Neural crest cell (in vitro differentiated cells): Measurements from ENCODE around the gene DMRTC2. TPM values are rescaled to one million over a fixed set of nuclear protein-coding genes. Genes with fewer than 3 reads are reported as not detected.

ENCODE experiments used
- DNase-seq: peaks from one replicate; pipeline ENCODE4 v3.0.0; 2021; ENCODE audit warnings: low read depth, mixed read lengths, low spot score
- H3K27ac Mint-ChIP-seq: one replicate; pipeline ENCODE4 v1.8.0; 2021; ENCODE audit warnings: mild to moderate bottlenecking, mixed read lengths; ENCODE audit not compliant: unreplicated experiment
- H3K27me3 Mint-ChIP-seq: 2 replicates; pipeline ENCODE4 v1.8.0; 2021; ENCODE audit warnings: low read depth, mild to moderate bottlenecking, mixed read lengths
- H3K36me3 Mint-ChIP-seq: 2 replicates; pipeline ENCODE4 v1.8.0; 2021; ENCODE audit warnings: low read depth, mild to moderate bottlenecking, mixed read lengths
- H3K4me1 Mint-ChIP-seq: 2 replicates; pipeline ENCODE4 v1.8.0; 2021; ENCODE audit warnings: mixed read lengths
- H3K4me3 Mint-ChIP-seq: one replicate; pipeline ENCODE4 v1.8.0; 2021; ENCODE audit warnings: mild to moderate bottlenecking, mixed read lengths
- H3K9me3 Mint-ChIP-seq: 2 replicates; pipeline ENCODE4 v1.8.0; 2021; ENCODE audit warnings: mixed read lengths
- total RNA-seq: library from RNA; stranded (reverse); gene quantifications from 2 replicates; pipeline ENCODE4 v1.2.1, GENCODE V29; 2021
- TF ChIP-seq, protein P1 (sequence below): fragments of 200-600 bp; sonication (generic); conservative IDR thresholded peaks from 2 replicates; pipeline ENCODE4 v1.5.0; 2021; ENCODE audit warnings: antibody characterized with exemption, mild to moderate bottlenecking

DMRTC2 gene
- total RNA-seq, 1 donor from 2014 or later, result not detected

DNA sequence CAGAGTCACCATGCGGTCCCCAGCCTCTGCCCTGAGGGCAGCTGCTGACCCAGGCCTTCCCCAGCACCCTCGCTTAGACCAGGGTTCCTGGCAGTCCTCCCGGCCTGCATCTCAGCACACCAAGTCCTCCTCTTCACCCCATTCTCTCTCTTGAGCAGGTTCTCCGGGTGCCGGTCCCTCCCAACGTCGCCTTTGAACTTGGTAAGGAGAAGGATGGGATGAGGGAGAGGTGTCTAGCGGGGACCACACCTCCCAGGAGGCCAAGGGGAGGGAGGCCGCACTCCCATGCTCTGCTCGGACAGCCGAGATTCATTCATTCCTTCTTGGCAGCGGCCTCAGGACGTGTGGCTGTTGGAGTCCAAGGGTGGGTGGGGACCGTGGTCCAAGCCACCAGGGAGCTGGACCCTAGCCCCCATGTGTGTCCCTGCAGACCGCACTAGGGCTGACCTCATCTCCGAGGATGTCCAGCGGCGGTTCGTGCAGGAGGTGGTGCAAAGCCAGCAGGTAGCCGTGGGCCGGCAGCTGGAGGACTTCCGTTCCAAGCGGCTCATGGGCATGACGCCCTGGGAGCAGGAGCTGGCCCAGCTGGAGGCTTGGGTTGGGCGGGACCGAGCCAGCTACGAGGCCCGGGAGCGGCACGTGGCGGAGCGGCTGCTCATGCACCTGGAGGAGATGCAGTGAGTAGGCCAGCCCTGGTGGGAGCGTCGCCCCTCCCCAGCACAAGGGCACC, 47.5 kb downstream of the DMRTC2 start:
- TF ChIP-seq, protein P1, sequence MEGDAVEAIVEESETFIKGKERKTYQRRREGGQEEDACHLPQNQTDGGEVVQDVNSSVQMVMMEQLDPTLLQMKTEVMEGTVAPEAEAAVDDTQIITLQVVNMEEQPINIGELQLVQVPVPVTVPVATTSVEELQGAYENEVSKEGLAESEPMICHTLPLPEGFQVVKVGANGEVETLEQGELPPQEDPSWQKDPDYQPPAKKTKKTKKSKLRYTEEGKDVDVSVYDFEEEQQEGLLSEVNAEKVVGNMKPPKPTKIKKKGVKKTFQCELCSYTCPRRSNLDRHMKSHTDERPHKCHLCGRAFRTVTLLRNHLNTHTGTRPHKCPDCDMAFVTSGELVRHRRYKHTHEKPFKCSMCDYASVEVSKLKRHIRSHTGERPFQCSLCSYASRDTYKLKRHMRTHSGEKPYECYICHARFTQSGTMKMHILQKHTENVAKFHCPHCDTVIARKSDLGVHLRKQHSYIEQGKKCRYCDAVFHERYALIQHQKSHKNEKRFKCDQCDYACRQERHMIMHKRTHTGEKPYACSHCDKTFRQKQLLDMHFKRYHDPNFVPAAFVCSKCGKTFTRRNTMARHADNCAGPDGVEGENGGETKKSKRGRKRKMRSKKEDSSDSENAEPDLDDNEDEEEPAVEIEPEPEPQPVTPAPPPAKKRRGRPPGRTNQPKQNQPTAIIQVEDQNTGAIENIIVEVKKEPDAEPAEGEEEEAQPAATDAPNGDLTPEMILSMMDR, result no peak
- no peak for DNase-seq
- Mint-ChIP-seq H3K36me3 (peaks cover 3% of the 10 kb centered on the region), H3K4me3 (no peak overlapping the region), H3K9me3 (no peaks in the 10 kb centered on the region), H3K4me1 (peaks cover 7% of the 10 kb centered on the region), H3K27me3 (no peaks in the 10 kb centered on the region), H3K27ac (no peak overlapping the region)

DNA sequence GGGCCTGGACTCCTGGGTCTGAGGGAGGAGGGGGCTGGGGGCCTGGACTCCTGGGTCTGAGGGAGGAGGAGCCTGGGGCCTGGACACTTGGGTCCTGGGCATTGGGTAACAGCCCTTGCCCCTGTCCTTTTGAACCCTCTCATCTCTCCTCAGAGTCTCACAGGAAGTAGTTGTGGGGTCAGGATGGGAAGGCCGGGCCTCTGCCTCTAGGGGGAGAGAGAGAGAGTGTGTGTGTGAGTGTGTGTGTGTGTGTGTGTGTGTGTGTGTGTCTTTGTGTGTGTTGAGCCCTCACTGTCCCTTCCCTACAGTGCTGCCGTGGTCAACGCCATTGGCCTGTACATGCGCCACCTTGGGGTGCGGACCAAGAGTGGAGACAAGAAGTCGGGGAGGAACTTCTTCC, 49.1 kb downstream of the DMRTC2 start:
- H3K4me1 Mint-ChIP-seq, result peaks cover 3% of the 10 kb centered on the region
- H3K27me3 Mint-ChIP-seq, result no peaks in the 10 kb centered on the region
- H3K27ac Mint-ChIP-seq, result no peak overlapping the region
- TF ChIP-seq, protein P1, result no peak
- DNase-seq, result no peak
- no peak overlapping the region for H3K4me3 Mint-ChIP-seq
- no peaks in the 10 kb centered on the region for H3K9me3 Mint-ChIP-seq
- H3K36me3 Mint-ChIP-seq, result peaks cover 3% of the 10 kb centered on the region

DNA sequence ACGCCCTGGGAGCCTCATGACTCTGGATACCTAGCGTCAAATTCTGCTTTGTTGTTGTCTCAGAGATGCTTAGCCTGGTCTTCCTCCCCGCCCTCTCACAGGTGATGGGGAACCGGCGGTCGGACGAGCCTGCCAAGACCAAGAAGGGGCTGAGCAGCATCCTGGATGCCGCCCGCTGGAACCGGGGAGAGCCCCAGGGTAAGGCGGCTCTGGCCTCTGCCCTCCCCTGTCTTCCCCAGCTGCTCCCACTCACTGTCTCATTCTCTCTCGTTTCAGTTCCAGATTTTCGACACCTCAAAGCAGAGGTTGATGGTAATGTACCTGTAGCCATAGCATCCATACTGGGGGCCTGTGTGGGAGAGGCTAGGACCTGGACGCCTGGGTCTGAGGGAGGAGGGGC, 49.5 kb downstream of the DMRTC2 start:
- Mint-ChIP-seq H3K4me3 (no peak overlapping the region), H3K9me3 (no peaks in the 10 kb centered on the region), H3K27me3 (no peaks in the 10 kb centered on the region), H3K27ac (no peak overlapping the region), H3K36me3 (peaks cover 6% of the 10 kb centered on the region), H3K4me1 (peaks cover 3% of the 10 kb centered on the region)
- no peak for DNase-seq
- TF ChIP-seq, protein P1, result no peak

GRCh38 chr19:41895745-41896580, 51.1 kb downstream of the DMRTC2 start:
- Mint-ChIP-seq H3K36me3 (peaks cover 6% of the 10 kb centered on the region), H3K9me3 (no peaks in the 10 kb centered on the region), H3K27me3 (no peaks in the 10 kb centered on the region), H3K27ac (peak overlapping the region; percentile 73), H3K4me1 (peaks cover 3% of the 10 kb centered on the region), H3K4me3 (peak overlapping the region; percentile 34)
- TF ChIP-seq, protein P1, result peak; percentile 41
- DNase-seq, result no peak

- TF ChIP-seq, protein P1, result no peak
- Mint-ChIP-seq H3K27ac (no peak overlapping the region), H3K4me3 (no peak overlapping the region), H3K4me1 (peaks cover 3% of the 10 kb centered on the region), H3K27me3 (no peaks in the 10 kb centered on the region), H3K36me3 (peaks cover 6% of the 10 kb centered on the region), H3K9me3 (no peaks in the 10 kb centered on the region)
- DNase-seq, result no peak
Measured at GRCh38 chr19:41896581-41896942, 51.7 kb downstream of the DMRTC2 start.
